Type B pancreatic cell (in vitro differentiated cells): ENCODE measurements around the gene ACE2. TPM values are rescaled to one million over a fixed set of nuclear protein-coding genes. Genes with fewer than 3 reads are reported as not detected.

Source experiments
- DNase-seq: peaks from one replicate; pipeline ENCODE4 v3.0.0; 2021; ENCODE audit warnings: mixed read lengths; ENCODE audit not compliant: unreplicated experiment; ENCODE audit errors: extremely low spot score
- H3K27ac Mint-ChIP-seq: 2 replicates; pipeline ENCODE4 v1.8.0; 2021; ENCODE audit warnings: mild to moderate bottlenecking, mixed read lengths
- H3K27me3 Mint-ChIP-seq: 2 replicates; pipeline ENCODE4 v1.8.0; 2021; ENCODE audit warnings: mixed read lengths
- H3K36me3 Mint-ChIP-seq: 2 replicates; pipeline ENCODE4 v1.8.0; 2021; ENCODE audit warnings: mixed read lengths
- H3K4me1 Mint-ChIP-seq: one replicate; pipeline ENCODE4 v1.8.0; 2021; ENCODE audit warnings: mixed read lengths; ENCODE audit not compliant: unreplicated experiment
- H3K4me3 Mint-ChIP-seq: 2 replicates; pipeline ENCODE4 v1.8.0; 2021; ENCODE audit warnings: mild to moderate bottlenecking, mixed read lengths
- H3K9me3 Mint-ChIP-seq: 2 replicates; pipeline ENCODE4 v1.8.0; 2021; ENCODE audit warnings: mixed read lengths
- CTCF ChIP-seq: fragments of 200-600 bp; sonication (generic); conservative IDR thresholded peaks from 2 replicates; pipeline ENCODE4 v1.5.0; 2021; ENCODE audit warnings: antibody characterized with exemption, mild to moderate bottlenecking
- total RNA-seq: library from RNA; stranded (reverse); gene quantifications from 2 replicates; pipeline ENCODE4 v1.2.1, GENCODE V29; 2021; ENCODE audit warnings: low replicate concordance

Gene ACE2
- total RNA-seq, 1 donor from 2014 or later: 22.6 TPM

- Mint-ChIP-seq H3K4me1 (no peaks in the 10 kb centered on the region), H3K4me3 (no peak overlapping the region), H3K27ac (no peak overlapping the region), H3K27me3 (peaks cover 4% of the 10 kb centered on the region), H3K9me3 (no peaks in the 10 kb centered on the region), H3K36me3 (no peaks in the 10 kb centered on the region)
- no peak for DNase-seq
- no peak for TF ChIP-seq CTCF
These were observed 51.4 kb downstream of the ACE2 start for GRCh38 chrX:15549189-15550012.

DNA sequence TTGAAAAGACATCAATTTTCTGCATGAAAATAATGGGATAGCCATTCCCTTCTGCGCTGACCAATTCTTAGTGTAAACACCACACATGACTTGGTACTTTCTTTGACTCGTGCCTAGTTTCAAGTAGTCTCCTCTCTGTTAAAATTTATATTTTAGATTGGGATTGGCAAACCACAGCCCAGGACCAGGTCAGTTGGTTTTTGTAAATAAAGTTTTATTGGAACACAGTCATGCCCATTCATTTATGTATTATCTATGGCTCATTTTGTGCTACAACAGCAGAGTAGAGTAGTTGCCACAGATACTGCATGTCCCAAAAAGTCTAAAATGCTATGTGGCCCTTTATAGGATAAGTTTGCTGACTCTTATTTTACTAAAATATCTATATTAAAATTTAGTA is 53.4 kb downstream of the ACE2 start:
- no peaks in the 10 kb centered on the region for H3K36me3 Mint-ChIP-seq
- no peak overlapping the region for H3K4me3 Mint-ChIP-seq
- H3K27ac Mint-ChIP-seq: no peak overlapping the region
- H3K9me3 Mint-ChIP-seq: no peaks in the 10 kb centered on the region
- peaks cover 4% of the 10 kb centered on the region for H3K27me3 Mint-ChIP-seq
- no peak for DNase-seq
- no peaks in the 10 kb centered on the region for H3K4me1 Mint-ChIP-seq
- TF ChIP-seq CTCF: no peak

GRCh38 chrX:15546745-15547144 is 54.0 kb downstream of the ACE2 start:
- no peak for TF ChIP-seq CTCF
- H3K36me3 Mint-ChIP-seq: no peaks in the 10 kb centered on the region
- peaks cover 4% of the 10 kb centered on the region for H3K27me3 Mint-ChIP-seq
- DNase-seq: no peak
- H3K4me1 Mint-ChIP-seq: no peaks in the 10 kb centered on the region
- H3K4me3 Mint-ChIP-seq: no peak overlapping the region
- no peak overlapping the region for H3K27ac Mint-ChIP-seq
- no peaks in the 10 kb centered on the region for H3K9me3 Mint-ChIP-seq

GRCh38 chrX:15530318-15530717 is 70.4 kb downstream of the ACE2 start:
- H3K27ac Mint-ChIP-seq: no peak overlapping the region
- DNase-seq: no peak
- H3K36me3 Mint-ChIP-seq: no peaks in the 10 kb centered on the region
- H3K4me3 Mint-ChIP-seq: no peak overlapping the region
- H3K27me3 Mint-ChIP-seq: peaks cover 7% of the 10 kb centered on the region
- no peaks in the 10 kb centered on the region for H3K9me3 Mint-ChIP-seq
- H3K4me1 Mint-ChIP-seq: peaks cover 9% of the 10 kb centered on the region
- no peak for TF ChIP-seq CTCF

DNA sequence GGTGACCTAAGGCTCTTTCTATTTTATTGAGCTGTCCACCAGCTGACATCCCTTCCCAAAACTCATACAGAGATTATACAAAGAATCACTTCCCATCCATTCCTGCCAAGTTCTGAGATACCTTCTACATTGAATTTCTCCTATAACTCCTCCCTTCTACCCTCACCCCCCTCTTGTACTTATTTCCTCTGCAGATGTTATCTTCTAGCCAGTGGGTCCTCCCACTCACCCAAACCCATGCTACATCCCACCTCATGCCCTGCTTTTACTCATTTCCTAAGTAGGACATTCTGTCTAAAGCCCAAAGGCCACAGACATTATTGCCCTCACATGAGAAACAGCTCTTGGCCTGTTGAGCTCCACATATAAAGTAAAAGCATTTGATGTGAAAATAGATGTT is 71.6 kb downstream of the ACE2 start:
- no peaks in the 10 kb centered on the region for H3K36me3 Mint-ChIP-seq
- no peak overlapping the region for H3K4me3 Mint-ChIP-seq
- TF ChIP-seq CTCF: no peak
- DNase-seq: no peak
- H3K27me3 Mint-ChIP-seq: peaks cover 7% of the 10 kb centered on the region
- H3K4me1 Mint-ChIP-seq: peaks cover 15% of the 10 kb centered on the region
- no peaks in the 10 kb centered on the region for H3K9me3 Mint-ChIP-seq
- H3K27ac Mint-ChIP-seq: no peak overlapping the region
